ENCODE data around the gene AHDC1.

The AHDC1 gene

GRCh38 chr1:27599605-27600497 is 4.1 kb downstream of the AHDC1 start:
- DNase-seq (ENCODE audit: low read depth in 2 of 2): no peak

GRCh38 chr1:27598902-27599528 is 4.9 kb downstream of the AHDC1 start:
- DNase-seq (ENCODE audit: low read depth in 2 of 2): peak in 1 of 2 donors; percentile 39

- no peak for DNase-seq (ENCODE audit: low read depth in 2 of 2)
Measured at GRCh38 chr1:27598295-27598687, 5.7 kb downstream of the AHDC1 start.

GRCh38 chr1:27597516-27598294 is 6.2 kb downstream of the AHDC1 start:
- no peak for DNase-seq (ENCODE audit: low read depth in 2 of 2)

GRCh38 chr1:27596986-27597385 is 7.0 kb downstream of the AHDC1 start:
- DNase-seq (ENCODE audit: low read depth in 2 of 2): no peak

GRCh38 chr1:27596261-27596660 is 7.7 kb downstream of the AHDC1 start:
- DNase-seq (ENCODE audit: low read depth in 2 of 2): no peak

- DNase-seq (ENCODE audit: low read depth in 2 of 2): no peak
Measured at GRCh38 chr1:27595597-27595996, 8.3 kb downstream of the AHDC1 start.

- no peak for DNase-seq (ENCODE audit: low read depth in 2 of 2)
Measured at GRCh38 chr1:27594564-27595510, 9.1 kb downstream of the AHDC1 start.

- DNase-seq (ENCODE audit: low read depth in 2 of 2): no peak
Measured at GRCh38 chr1:27593678-27594563, 10.0 kb downstream of the AHDC1 start.

- no peak for DNase-seq (ENCODE audit: low read depth in 2 of 2)
Measured at GRCh38 chr1:27592931-27593677, 10.8 kb downstream of the AHDC1 start.

GRCh38 chr1:27592232-27592930 is 11.6 kb downstream of the AHDC1 start:
- DNase-seq (ENCODE audit: low read depth in 2 of 2): no peak

- no peak for DNase-seq (ENCODE audit: low read depth in 2 of 2)
Measured at GRCh38 chr1:27591622-27592021, 12.3 kb downstream of the AHDC1 start.

- no peak for DNase-seq (ENCODE audit: low read depth in 2 of 2)
Measured at GRCh38 chr1:27590917-27591508, 12.9 kb downstream of the AHDC1 start.

- DNase-seq (ENCODE audit: low read depth in 2 of 2): no peak
Measured at GRCh38 chr1:27589841-27590426, 14.0 kb downstream of the AHDC1 start.

GRCh38 chr1:27589441-27589840 is 14.5 kb downstream of the AHDC1 start:
- DNase-seq (ENCODE audit: low read depth in 2 of 2): no peak

GRCh38 chr1:27588256-27589232 is 15.4 kb downstream of the AHDC1 start:
- DNase-seq (ENCODE audit: low read depth in 2 of 2): no peak

GRCh38 chr1:27585684-27586083 is 18.3 kb downstream of the AHDC1 start:
- no peak for DNase-seq (ENCODE audit: low read depth in 2 of 2)

Data from stimulated activated CD8-positive, alpha-beta memory T cell treated with anti-CD3 and anti-CD28 coated beads, Interleukin-2, amount 100 ng/mL, for 1 hour (primary cell).